ENCODE results near the gene MAG.
A peak's percentile ranks its signal among the peaks of the same experiment; 100 is the strongest.

The MAG gene

DNA sequence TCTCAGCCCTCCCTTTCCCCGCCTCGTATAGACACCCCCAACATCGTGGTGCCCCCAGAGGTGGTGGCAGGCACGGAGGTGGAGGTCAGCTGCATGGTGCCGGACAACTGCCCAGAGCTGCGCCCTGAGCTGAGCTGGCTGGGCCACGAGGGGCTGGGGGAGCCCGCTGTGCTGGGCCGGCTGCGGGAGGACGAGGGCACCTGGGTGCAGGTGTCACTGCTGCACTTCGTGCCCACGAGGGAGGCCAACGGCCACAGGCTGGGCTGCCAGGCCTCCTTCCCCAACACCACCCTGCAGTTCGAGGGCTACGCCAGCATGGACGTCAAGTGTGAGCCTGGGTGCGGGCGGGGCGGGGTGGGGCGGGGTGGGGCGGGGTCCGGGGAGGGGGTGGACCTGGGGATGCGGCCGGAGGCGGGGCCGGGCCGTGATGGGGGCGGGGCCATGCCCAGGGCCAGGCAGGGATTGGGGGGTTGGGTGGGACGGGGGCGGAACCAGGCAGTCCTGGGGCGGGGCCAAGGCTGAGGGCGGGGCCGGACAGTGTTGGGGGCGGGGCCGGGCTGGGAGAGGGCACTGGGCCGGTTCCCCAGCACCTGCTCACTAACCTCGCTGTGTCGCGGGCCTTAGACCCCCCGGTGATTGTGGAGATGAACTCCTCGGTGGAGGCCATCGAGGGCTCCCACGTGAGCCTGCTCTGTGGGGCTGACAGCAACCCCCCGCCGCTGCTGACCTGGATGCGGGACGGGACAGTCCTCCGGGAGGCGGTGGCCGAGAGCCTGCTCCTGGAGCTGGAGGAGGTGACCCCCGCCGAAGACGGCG, 7.8 kb downstream of the MAG start:
- peak in 1 of 2 donors; percentile 23 for DNase-seq (ENCODE audit: low read depth in 2 of 2)

GRCh38 chr19:35300339-35300649, 8.3 kb downstream of the MAG start:
- DNase-seq (ENCODE audit: low read depth in 2 of 2) = no peak

DNA sequence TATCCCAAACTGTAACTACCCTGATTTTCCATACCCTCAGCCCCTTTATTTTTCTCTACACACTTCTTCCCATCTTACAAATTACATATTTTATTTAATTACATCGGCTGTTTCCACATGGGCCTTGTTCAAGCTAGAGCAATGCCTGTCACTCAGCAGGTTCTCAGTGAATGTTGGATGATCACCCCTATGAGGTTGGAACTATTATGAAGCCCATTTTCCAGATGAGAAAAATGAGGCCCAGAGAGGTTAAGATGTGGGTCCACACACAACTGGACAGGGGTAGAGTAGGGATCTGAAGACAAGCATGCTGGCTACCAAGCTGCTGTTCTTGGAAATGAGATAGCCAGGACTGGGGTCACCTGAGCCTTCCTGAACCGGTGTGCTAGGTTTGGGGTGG, 10.0 kb downstream of the MAG start:
- DNase-seq (ENCODE audit: low read depth in 2 of 2) = no peak

DNA sequence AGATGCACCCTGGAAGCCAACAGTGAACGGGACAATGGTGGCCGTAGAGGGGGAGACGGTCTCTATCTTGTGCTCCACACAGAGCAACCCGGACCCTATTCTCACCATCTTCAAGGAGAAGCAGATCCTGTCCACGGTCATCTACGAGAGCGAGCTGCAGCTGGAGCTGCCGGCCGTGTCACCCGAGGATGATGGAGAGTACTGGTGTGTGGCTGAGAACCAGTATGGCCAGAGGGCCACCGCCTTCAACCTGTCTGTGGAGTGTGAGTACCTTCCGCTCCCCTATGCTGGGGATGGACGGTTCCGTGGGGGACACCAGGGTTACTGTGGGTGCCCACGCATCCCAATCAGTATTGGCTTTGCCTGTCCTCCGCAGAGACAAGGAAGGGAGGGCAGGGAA, 10.5 kb downstream of the MAG start:
- no peak for DNase-seq (ENCODE audit: low read depth in 2 of 2)

DNA sequence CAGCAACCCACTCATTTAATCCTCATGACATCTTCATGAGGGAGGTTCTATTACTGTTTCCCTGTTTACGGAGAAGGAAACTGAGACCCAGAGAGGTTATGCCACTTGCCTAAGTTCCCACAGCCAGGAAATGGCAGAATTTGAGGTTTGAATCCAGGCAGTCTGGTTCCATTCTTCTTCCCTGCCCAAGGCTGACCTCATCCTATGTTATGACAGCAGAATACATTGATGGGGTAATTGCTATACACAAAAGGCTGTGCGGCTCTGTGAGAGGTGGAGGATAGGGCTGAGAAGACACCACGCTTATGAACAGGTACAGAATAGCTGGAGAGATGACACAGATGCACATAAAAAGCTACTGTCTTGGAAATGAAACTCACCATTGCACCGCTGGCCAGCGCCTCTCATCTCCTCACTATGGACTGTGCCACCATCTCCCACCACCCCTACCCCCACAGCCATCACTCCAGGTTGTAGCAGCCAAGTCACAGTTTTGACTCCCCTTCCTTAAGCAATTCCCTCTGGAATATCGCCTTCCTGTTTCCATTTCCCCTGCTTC, 11.5 kb downstream of the MAG start:
- no peak for DNase-seq (ENCODE audit: low read depth in 2 of 2)

GRCh38 chr19:35304036-35304435, 12.1 kb downstream of the MAG start:
- no peak for DNase-seq (ENCODE audit: low read depth in 2 of 2)

- DNase-seq (ENCODE audit: low read depth in 2 of 2) = no peak
Observed at GRCh38 chr19:35305181-35305580, 13.2 kb downstream of the MAG start.

DNA sequence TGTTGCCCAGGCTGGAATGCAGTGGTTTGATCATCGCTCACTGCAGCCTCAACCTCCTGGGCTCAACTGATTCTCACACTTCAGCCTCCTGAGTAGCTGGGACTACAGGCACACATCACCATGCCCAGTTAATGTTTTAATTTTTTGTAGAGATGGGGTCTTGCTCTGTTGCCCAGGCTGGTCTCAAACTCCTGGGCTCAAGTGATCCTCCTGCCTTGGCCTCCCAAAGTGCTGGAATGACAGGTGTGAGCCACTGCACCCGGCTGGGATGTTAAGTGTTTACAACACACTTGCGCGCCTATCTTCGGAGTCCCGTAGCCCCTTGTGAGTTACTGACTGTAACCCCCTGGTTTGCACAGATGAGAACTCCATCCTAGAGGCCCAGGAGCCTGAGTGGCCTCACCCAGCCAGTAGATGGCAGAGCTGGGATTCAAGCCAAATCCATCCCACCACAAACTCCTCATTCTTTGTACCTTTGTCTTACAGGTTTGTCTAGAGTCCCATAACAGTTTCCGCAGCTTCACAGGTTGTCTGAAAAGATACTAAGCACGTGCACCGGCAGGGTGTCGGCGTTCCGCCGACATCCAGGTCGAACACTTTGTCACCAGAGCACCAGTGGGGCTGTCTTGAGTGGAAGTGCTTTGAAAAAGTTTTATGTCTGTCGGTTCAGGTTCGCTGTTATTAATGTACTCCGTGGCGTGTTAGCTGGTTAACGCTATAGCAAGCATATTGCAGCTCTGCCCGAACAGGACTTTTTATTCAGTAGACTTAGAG, 14.7 kb downstream of the MAG start:
- DNase-seq (ENCODE audit: low read depth in 2 of 2) = no peak

- no peak for DNase-seq (ENCODE audit: low read depth in 2 of 2)
Observed at GRCh38 chr19:35307931-35308330, 16.0 kb downstream of the MAG start.

DNA sequence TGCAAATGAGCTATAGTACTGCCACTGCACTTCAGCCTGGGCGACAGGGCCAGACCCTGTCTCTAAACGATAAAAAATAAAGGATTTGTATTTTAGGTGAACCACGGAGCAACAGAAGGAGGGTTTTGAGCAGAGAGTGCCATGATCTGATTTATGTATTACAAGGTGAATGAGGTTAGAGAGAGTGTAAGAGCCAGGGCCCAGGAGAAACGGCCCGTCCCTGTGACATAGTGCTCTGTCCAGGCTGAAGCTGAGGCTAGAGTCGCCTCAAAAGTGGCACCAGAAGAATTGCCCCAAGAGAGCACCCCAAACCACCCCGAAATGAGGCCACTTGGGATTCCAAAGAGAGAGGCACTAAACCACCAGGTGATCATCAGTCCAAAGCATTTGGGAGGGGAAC, 16.9 kb downstream of the MAG start:
- DNase-seq (ENCODE audit: low read depth in 2 of 2) = no peak

DNA sequence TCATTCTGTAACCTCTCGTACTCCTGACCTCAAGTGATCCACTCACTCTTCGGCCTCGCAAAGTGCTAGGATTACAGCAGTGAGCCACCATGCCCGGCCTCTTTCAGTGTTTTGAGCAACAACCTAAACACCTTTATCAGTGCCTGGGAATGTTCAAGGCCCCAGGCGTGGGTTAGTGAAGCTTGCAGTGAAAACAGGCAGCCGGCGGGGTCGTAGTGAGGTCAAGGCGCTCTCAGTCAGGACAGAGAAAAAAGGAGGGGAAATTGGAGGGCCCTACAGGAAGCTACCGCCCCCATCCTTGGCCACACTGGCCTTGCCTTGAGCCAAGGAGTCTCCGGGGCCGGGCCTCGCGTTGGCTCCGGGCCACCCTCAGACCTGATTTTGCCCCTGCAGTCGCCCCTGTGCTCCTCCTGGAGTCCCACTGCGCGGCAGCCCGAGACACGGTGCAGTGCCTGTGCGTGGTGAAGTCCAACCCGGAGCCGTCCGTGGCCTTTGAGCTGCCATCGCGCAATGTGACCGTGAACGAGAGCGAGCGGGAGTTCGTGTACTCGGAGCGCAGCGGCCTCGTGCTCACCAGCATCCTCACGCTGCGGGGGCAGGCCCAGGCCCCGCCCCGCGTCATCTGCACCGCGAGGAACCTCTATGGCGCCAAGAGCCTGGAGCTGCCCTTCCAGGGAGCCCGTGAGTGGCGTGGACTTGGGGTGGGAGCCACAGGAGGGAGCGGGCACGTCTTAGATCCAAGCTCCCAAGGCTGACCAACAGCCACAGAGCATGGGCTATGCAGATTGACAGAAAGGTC, 17.7 kb downstream of the MAG start:
- DNase-seq (ENCODE audit: low read depth in 2 of 2) = no peak

GRCh38 chr19:35310331-35310730, 18.4 kb downstream of the MAG start:
- DNase-seq (ENCODE audit: low read depth in 2 of 2) = no peak

- DNase-seq (ENCODE audit: low read depth in 2 of 2) = no peak
Observed at GRCh38 chr19:35310811-35311465, 19.0 kb downstream of the MAG start.

GRCh38 chr19:35311901-35312665, 20.1 kb downstream of the MAG start:
- DNase-seq (ENCODE audit: low read depth in 2 of 2) = no peak

DNA sequence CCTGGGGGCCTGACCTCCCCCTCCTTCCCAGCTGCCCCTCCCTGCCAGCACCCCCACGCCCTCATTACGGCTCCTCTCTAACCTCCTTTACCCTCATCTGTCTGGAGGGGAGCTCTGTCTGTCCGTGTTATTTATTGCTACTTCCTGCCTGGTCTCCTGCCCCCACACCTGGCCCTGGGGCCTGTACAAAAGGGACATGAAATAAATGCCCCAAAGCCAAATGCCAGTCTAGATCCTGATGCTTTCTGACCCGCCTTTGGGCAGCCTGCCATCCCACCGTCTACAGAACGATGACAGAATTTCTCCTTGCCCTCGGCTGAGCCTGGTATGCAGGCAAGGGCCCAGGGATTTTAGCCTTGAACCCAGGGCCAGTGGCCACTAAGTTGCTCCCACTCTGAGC, 21.6 kb downstream of the MAG start:
- DNase-seq (ENCODE audit: low read depth in 2 of 2) = no peak

DNA sequence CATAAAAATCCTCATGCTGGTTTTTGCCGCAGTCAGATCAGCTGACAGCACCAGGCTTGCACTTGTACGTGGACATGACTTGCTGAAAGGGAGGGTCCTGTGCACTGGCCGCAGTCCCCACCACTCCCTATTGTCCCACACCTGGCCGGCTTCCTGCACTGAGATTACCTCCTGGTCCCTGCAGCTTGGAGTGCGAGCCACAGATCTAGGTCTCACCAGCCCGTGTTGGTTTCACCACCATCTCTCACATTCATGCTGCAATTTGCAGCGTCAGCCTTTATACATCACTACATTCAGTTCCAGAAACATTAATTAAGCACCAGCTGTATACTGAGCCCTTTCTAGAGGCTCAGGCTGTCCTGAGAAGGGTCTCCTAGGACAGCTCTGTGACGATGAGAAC, 22.1 kb downstream of the MAG start:
- no peak for DNase-seq (ENCODE audit: low read depth in 2 of 2)

DNA sequence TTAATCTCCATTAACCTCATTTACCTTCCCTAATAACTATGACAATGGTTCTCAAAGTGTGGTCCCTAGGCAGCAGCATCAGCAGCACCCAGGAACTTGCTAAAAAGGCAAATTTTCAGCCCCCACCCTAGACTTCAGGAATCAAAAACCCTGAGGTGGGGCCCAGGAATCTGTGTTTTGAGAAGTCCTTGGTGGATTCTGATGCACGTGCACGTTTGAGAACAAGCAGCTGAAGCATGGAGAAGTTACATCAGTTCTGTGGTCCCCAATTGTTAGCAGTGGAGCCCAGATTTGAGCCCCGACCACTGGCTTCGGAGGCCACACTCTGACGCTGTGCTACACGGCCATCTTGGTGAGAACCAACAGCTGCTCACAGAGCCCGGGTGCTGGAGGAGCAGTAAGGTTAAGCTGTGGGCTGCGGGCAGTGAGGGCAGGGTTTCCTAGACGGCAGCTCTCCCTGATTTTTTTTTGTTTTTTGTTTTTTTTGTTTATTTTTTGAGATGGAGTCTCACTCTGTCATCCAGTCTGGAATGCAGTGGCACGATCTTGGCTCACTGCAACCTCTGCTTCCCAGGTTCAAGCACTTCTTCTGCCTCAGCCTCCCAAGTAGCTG, 23.0 kb downstream of the MAG start:
- no peak for DNase-seq (ENCODE audit: low read depth in 2 of 2)

DNA sequence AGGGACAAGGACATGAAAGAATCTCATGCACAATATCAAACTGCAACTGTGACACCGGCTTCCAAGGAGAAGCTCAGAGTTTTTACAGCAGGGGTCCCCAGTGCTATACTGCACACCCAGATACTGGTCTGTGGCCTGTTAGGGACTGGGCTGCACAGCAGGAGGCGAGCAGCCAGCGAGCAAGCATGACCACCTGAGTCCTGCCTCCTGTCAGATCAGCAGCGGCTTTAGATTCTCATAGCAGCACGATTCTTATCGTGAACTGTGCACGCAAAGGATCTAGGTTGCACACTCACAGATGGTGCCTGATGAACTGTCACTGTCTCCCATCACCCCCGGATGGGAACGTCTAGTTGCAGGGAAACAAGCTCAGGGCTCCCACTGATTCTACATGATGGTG, 23.9 kb downstream of the MAG start:
- DNase-seq (ENCODE audit: low read depth in 2 of 2) = no peak

GRCh38 chr19:35316560-35316959, 24.6 kb downstream of the MAG start:
- DNase-seq (ENCODE audit: low read depth in 2 of 2) = no peak

DNA sequence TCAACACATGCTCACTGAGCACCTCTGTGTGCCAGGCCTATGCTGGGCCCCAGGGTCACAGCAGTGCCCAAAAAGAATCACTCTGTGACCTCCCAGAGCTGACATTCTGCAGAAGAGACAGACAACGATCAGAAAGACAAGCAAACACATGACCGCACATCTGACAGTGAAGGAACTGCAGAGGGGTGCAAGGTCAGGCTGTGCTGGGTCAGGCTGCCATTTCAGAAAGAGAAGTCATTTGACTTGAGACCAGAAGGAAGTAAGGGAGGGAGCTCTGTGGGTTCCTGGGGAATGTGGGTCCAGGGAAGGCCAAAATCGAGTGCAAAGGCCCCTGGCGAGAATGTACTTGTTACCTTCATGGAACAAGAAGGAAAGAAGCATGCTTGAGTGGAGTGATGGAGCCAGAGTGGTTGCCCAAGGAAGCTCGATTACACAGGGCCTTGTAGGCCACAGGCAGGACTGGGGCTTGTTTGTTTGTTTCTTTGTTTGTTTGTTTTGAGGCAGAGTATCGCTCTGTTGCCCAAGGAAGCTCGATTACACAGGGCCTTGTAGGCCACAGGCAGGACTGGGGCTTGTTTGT, 25.6 kb downstream of the MAG start:
- no peak for DNase-seq (ENCODE audit: low read depth in 2 of 2)

Data from stimulated activated CD8-positive, alpha-beta memory T cell treated with anti-CD3 and anti-CD28 coated beads, Interleukin-2, amount 100 ng/mL, for 48 hours (primary cell).